Neural cell (in vitro differentiated cells): ENCODE results near the gene LDLRAD4. TPM values are rescaled to one million over a fixed set of nuclear protein-coding genes. Genes with fewer than 3 reads are reported as not detected.

Experiments
- H2AFZ ChIP-seq: fragments of 200-600, 300-800 bp; sonication (generic), shearing (Covaris generic); 2 replicates; pipeline ENCODE4 v1.6.0; 2014; ENCODE audit warnings: low read depth, mild to moderate bottlenecking, antibody characterized with exemption, low read length, moderate library complexity
- H3F3A ChIP-seq: fragments of 200-600 bp; shearing (Covaris generic); 2 replicates; pipeline ENCODE4 v1.6.1; 2016; ENCODE audit warnings: mild to moderate bottlenecking, moderate library complexity, mixed read lengths, antibody characterized with exemption, low read length; ENCODE audit not compliant: insufficient read depth, poor library complexity, severe bottlenecking
- H3K27ac ChIP-seq: fragments of 200-600, 300-800 bp; sonication (generic), shearing (Covaris generic); 2 replicates; pipeline ENCODE4 v1.5.1; 2014; ENCODE audit warnings: mild to moderate bottlenecking, low read length, moderate library complexity
- H3K27me3 ChIP-seq: fragments of 300-800, 200-600 bp; sonication (generic), shearing (Covaris generic); 2 replicates; pipeline ENCODE4 v1.6.0; 2014; ENCODE audit warnings: mild to moderate bottlenecking, low read depth, low read length, moderate library complexity; ENCODE audit not compliant: insufficient read depth
- H3K36me3 ChIP-seq: fragments of 300-800, 200-600 bp; sonication (generic), shearing (Covaris generic); 2 replicates; pipeline ENCODE4 v1.5.1; 2014; ENCODE audit warnings: mild to moderate bottlenecking, antibody characterized with exemption, low read length, moderate library complexity; ENCODE audit not compliant: insufficient read depth
- H3K4me2 ChIP-seq: fragments of 300-800, 200-600 bp; sonication (generic), shearing (Covaris generic); 2 replicates; pipeline ENCODE4 v1.6.0; 2014; ENCODE audit warnings: mild to moderate bottlenecking, low read length
- H3K4me3 ChIP-seq: fragments of 300-800, 200-600 bp; sonication (generic), shearing (Covaris generic); 2 replicates; pipeline ENCODE4 v1.5.1; 2014; ENCODE audit warnings: mild to moderate bottlenecking, low read length, moderate library complexity
- H3K79me2 ChIP-seq: fragments of 200-600 bp; shearing (Covaris generic); replicated peaks from 2 replicates; pipeline ENCODE4 v1.6.0; 2014; ENCODE audit warnings: mild to moderate bottlenecking, low read length, moderate library complexity; ENCODE audit not compliant: insufficient read depth
- H3K9ac ChIP-seq: fragments of 300-800, 200-600 bp; sonication (generic), shearing (Covaris generic); 2 replicates; pipeline ENCODE4 v1.6.1; 2016; ENCODE audit warnings: mild to moderate bottlenecking, low read length, mixed read lengths
- H3K9me2 ChIP-seq: fragments of 200-600 bp; shearing (Covaris generic); 2 replicates; pipeline ENCODE4 v1.6.1; 2016; ENCODE audit warnings: mild to moderate bottlenecking, low read length, mixed read lengths; ENCODE audit not compliant: insufficient read depth
- H3K9me3 ChIP-seq: fragments of 200-600, 300-800 bp; sonication (generic), shearing (Covaris generic); 2 replicates; pipeline ENCODE4 v1.6.1; 2016; ENCODE audit warnings: mild to moderate bottlenecking, mixed run types, low read length, moderate library complexity, mixed read lengths
- H4K20me1 ChIP-seq: fragments of 200-600 bp; shearing (Covaris generic); 2 replicates; pipeline ENCODE4 v1.6.1; 2016; ENCODE audit warnings: mild to moderate bottlenecking, mixed run types; ENCODE audit not compliant: insufficient read depth
- CTCF ChIP-seq: fragments of 450-650 bp; IDR thresholded peaks from 2 replicates; pipeline ENCODE4 v1.5.1; 2014; ENCODE audit warnings: antibody characterized with exemption, mild to moderate bottlenecking, moderate library complexity; ENCODE audit not compliant: poor library complexity, severe bottlenecking
- EP300 ChIP-seq: fragments of 450-650 bp; conservative IDR thresholded peaks from 2 replicates; pipeline ENCODE4 v1.6.1; 2014; ENCODE audit warnings: antibody characterized with exemption, mild to moderate bottlenecking, moderate library complexity; ENCODE audit not compliant: poor library complexity, severe bottlenecking
- EZH2 ChIP-seq: fragments of 200-600, 300-800 bp; shearing (Covaris generic), sonication (generic); IDR thresholded peaks from 2 replicates; pipeline ENCODE4 v1.6.1; 2014; ENCODE audit warnings: antibody characterized with exemption, low read length, borderline replicate concordance, mild to moderate bottlenecking; ENCODE audit not compliant: insufficient read depth, poor library complexity, severe bottlenecking
- MXI1 ChIP-seq: fragments of 450-650 bp; conservative IDR thresholded peaks from 2 replicates; pipeline ENCODE4 v1.6.1; 2014; ENCODE audit warnings: antibody characterized with exemption, mild to moderate bottlenecking; ENCODE audit not compliant: poor library complexity, severe bottlenecking
- POLR2AphosphoS5 ChIP-seq: IDR thresholded peaks from 2 replicates; pipeline ENCODE4 v1.6.1; 2012
- RAD21 ChIP-seq: fragments of 450-650 bp; conservative IDR thresholded peaks from 2 replicates; pipeline ENCODE4 v1.6.1; 2014; ENCODE audit warnings: antibody characterized with exemption, mild to moderate bottlenecking, moderate library complexity
- SMC3 ChIP-seq: fragments of 450-650 bp; conservative IDR thresholded peaks from 2 replicates; pipeline ENCODE4 v1.6.1; 2014; ENCODE audit warnings: antibody characterized with exemption, mild to moderate bottlenecking, moderate library complexity; ENCODE audit not compliant: poor library complexity
- TAF1 ChIP-seq: IDR thresholded peaks from 2 replicates; pipeline ENCODE4 v1.6.1; 2012; ENCODE audit warnings: low read depth
- polyA plus RNA-seq: library from polyadenylated mRNA; depleted of rRNA; stranded (reverse); fragments of >200 nt; gene quantifications from 2 replicates; pipeline ENCODE4 v1.2.3, GENCODE V29; 2014
- TF ChIP-seq, protein P1 (sequence below): IDR thresholded peaks from 2 replicates; pipeline ENCODE4 v1.6.1; 2012; ENCODE audit warnings: borderline replicate concordance

LDLRAD4 gene
- polyA plus RNA-seq, 1 donor from 2014 or later: 3.7 TPM

DNA sequence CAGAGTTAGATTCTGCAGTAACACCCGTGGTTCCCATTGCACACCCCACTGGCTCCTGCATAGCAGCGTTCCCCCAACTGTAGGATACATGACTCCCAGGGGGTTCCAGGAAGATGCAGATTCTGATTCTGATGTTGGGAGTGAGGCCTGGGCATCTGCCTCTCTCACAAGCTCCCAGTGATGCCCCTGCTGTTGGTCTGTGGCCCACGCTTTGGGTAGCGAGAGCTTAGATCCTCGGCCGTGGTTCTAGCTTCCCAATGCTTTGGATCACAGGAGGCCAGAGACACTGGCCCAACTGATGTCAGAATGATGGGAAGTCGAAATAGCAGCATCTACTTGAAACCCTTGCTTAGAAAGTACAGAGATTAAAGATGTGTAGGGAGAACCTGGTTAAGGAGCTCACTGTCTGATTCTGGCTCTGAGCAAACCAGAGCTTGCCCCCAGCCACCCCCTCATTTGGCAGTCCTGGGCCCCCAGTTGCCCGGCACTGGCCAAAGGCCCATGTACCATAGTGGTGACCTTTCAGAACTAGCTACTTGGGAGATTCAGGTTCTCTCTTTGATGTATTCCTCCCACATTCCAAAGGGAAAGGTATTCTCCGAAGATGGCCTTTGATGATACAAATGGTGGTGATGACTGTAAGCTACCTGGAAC lies 310.3 kb downstream of the LDLRAD4 start:
- no peak overlapping the region for H3K27ac ChIP-seq
- no peaks in the 10 kb centered on the region for H3K79me2 ChIP-seq
- TF ChIP-seq MXI1 (no peak), TAF1 (no peak), SMC3 (no peak), EP300 (no peak), POLR2AphosphoS5 (no peak), EZH2 (no peak), RAD21 (no peak), CTCF (no peak)
- TF ChIP-seq, protein P1, sequence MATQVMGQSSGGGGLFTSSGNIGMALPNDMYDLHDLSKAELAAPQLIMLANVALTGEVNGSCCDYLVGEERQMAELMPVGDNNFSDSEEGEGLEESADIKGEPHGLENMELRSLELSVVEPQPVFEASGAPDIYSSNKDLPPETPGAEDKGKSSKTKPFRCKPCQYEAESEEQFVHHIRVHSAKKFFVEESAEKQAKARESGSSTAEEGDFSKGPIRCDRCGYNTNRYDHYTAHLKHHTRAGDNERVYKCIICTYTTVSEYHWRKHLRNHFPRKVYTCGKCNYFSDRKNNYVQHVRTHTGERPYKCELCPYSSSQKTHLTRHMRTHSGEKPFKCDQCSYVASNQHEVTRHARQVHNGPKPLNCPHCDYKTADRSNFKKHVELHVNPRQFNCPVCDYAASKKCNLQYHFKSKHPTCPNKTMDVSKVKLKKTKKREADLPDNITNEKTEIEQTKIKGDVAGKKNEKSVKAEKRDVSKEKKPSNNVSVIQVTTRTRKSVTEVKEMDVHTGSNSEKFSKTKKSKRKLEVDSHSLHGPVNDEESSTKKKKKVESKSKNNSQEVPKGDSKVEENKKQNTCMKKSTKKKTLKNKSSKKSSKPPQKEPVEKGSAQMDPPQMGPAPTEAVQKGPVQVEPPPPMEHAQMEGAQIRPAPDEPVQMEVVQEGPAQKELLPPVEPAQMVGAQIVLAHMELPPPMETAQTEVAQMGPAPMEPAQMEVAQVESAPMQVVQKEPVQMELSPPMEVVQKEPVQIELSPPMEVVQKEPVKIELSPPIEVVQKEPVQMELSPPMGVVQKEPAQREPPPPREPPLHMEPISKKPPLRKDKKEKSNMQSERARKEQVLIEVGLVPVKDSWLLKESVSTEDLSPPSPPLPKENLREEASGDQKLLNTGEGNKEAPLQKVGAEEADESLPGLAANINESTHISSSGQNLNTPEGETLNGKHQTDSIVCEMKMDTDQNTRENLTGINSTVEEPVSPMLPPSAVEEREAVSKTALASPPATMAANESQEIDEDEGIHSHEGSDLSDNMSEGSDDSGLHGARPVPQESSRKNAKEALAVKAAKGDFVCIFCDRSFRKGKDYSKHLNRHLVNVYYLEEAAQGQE: no peak
- no peak overlapping the region for H3K4me3 ChIP-seq
- H3K9me3 ChIP-seq: no peaks in the 10 kb centered on the region
- no peak overlapping the region for H3K9ac ChIP-seq
- no peaks in the 10 kb centered on the region for H3F3A ChIP-seq
- no peak overlapping the region for H2AFZ ChIP-seq
- H3K4me2 ChIP-seq: no peak overlapping the region
- no peaks in the 10 kb centered on the region for H3K27me3 ChIP-seq
- H4K20me1 ChIP-seq: no peaks in the 10 kb centered on the region
- H3K9me2 ChIP-seq: no peaks in the 10 kb centered on the region
- H3K36me3 ChIP-seq: no peaks in the 10 kb centered on the region

- no peak for TF ChIP-seq MXI1
- TF ChIP-seq SMC3: no peak
- TF ChIP-seq EP300: no peak
- TF ChIP-seq, protein P1: no peak
- TF ChIP-seq POLR2AphosphoS5: no peak
- TF ChIP-seq EZH2: no peak
- no peak for TF ChIP-seq RAD21
- no peak for TF ChIP-seq CTCF
- no peak for TF ChIP-seq TAF1
- Histone ChIP-seq H3K9ac (no peak overlapping the region), H3K79me2 (no peaks in the 10 kb centered on the region), H3K9me3 (no peaks in the 10 kb centered on the region), H3K9me2 (no peaks in the 10 kb centered on the region), H3K4me3 (no peak overlapping the region), H3K36me3 (no peaks in the 10 kb centered on the region), H3K27me3 (no peaks in the 10 kb centered on the region), H2AFZ (no peak overlapping the region), H3K27ac (no peak overlapping the region), H3F3A (no peaks in the 10 kb centered on the region), H4K20me1 (no peaks in the 10 kb centered on the region), H3K4me2 (no peak overlapping the region)
Measured at GRCh38 chr18:13530033-13530878, 311.7 kb downstream of the LDLRAD4 start.
